ENCODE results near the gene POC1A. TPM values are rescaled to one million over a fixed set of nuclear protein-coding genes. Genes with fewer than 3 reads are reported as not detected.

The POC1A gene
- total and polyA plus RNA-seq, 9 of the 15 experiments (the other 6 are each of a cell fraction or from before 2014, with no cell fraction given) = 7.2 to 17.5 (median 12.1) TPM

DNA sequence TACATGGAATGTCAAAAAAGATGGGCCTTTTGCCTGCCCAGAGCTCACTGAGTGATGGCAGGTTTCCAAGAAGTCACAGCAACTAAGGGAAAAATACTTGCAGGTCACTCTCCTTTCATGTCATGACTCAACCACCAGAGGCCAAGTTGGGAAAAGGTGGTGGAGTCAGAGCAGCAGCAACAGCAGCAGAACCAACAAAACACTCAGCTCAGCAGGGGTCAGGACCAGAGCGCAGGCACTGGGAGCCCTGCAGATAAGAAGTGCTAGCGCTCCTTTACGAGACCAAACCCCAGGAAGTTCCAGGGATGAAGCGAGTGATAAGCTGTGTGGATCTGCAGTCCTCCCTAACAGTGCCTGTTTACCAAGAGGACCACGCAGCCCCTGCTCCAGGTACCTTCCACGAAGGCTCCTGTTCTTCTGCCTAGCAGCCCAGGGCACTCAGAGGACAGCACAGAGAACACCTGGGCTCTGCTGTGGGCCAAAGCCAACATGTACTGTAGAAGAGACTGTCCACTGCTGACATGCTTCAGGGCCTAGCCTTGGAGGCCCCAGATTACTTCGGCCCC is 26.0 kb downstream of the POC1A start (continued):
- TF ChIP-seq, protein P1, sequence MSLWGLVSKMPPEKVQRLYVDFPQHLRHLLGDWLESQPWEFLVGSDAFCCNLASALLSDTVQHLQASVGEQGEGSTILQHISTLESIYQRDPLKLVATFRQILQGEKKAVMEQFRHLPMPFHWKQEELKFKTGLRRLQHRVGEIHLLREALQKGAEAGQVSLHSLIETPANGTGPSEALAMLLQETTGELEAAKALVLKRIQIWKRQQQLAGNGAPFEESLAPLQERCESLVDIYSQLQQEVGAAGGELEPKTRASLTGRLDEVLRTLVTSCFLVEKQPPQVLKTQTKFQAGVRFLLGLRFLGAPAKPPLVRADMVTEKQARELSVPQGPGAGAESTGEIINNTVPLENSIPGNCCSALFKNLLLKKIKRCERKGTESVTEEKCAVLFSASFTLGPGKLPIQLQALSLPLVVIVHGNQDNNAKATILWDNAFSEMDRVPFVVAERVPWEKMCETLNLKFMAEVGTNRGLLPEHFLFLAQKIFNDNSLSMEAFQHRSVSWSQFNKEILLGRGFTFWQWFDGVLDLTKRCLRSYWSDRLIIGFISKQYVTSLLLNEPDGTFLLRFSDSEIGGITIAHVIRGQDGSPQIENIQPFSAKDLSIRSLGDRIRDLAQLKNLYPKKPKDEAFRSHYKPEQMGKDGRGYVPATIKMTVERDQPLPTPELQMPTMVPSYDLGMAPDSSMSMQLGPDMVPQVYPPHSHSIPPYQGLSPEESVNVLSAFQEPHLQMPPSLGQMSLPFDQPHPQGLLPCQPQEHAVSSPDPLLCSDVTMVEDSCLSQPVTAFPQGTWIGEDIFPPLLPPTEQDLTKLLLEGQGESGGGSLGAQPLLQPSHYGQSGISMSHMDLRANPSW (CRISPR knock-in tag; IDR thresholded peaks at IDR 0.05) = no peak
- TF ChIP-seq RBM34 (IDR thresholded peaks at IDR 0.05; ENCODE audit: borderline replicate concordance, insufficient read depth, low read length) = no peak
- TF ChIP-seq PRMT5 (CRISPR knock-in tag; IDR thresholded peaks at IDR 0.05) = no peak
- TF ChIP-seq, protein P2, sequence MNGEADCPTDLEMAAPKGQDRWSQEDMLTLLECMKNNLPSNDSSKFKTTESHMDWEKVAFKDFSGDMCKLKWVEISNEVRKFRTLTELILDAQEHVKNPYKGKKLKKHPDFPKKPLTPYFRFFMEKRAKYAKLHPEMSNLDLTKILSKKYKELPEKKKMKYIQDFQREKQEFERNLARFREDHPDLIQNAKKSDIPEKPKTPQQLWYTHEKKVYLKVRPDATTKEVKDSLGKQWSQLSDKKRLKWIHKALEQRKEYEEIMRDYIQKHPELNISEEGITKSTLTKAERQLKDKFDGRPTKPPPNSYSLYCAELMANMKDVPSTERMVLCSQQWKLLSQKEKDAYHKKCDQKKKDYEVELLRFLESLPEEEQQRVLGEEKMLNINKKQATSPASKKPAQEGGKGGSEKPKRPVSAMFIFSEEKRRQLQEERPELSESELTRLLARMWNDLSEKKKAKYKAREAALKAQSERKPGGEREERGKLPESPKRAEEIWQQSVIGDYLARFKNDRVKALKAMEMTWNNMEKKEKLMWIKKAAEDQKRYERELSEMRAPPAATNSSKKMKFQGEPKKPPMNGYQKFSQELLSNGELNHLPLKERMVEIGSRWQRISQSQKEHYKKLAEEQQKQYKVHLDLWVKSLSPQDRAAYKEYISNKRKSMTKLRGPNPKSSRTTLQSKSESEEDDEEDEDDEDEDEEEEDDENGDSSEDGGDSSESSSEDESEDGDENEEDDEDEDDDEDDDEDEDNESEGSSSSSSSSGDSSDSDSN (IDR thresholded peaks at IDR 0.05; ENCODE audit: borderline replicate concordance in 1 of 2, low read depth in 2 of 2, low read length in 2 of 2) = peak in 1 of 2 experiments; percentile 63; a peak in 1 of 4 replicates
- no peak for TF ChIP-seq HLTF (IDR thresholded peaks at IDR 0.05)
- TF ChIP-seq ZBTB1 (CRISPR knock-in tag; IDR thresholded peaks at IDR 0.05; ENCODE audit: borderline replicate concordance, low read depth) = no peak
- TF ChIP-seq ATF7 (IDR thresholded peaks at IDR 0.05) = 0 out of 2 replicates have a peak, but pooled peaks have one; percentile 46
- TF ChIP-seq, protein P3, sequence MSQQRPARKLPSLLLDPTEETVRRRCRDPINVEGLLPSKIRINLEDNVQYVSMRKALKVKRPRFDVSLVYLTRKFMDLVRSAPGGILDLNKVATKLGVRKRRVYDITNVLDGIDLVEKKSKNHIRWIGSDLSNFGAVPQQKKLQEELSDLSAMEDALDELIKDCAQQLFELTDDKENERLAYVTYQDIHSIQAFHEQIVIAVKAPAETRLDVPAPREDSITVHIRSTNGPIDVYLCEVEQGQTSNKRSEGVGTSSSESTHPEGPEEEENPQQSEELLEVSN (IDR thresholded peaks at IDR 0.05; ENCODE audit: borderline replicate concordance in 1 of 2, extremely low read depth in 1 of 2, insufficient read depth in 1 of 2, insufficient read length in 1 of 2, low read depth in 1 of 2, low read length in 1 of 2, poor library complexity in 1 of 2, severe bottlenecking in 1 of 2) = peak in 1 of 2 experiments; percentile 15
- 0 out of 2 replicates have a peak, but pooled peaks have one; percentile 31 for TF ChIP-seq TRIM28 (IDR thresholded peaks at IDR 0.05)
- no peak for TF ChIP-seq FIP1L1 (IDR thresholded peaks at IDR 0.05; ENCODE audit: low read depth, low read length, poor library complexity, severe bottlenecking)
- no peak for TF ChIP-seq NFRKB (IDR thresholded peaks at IDR 0.05; ENCODE audit: low read depth)
- TF ChIP-seq, protein P4, sequence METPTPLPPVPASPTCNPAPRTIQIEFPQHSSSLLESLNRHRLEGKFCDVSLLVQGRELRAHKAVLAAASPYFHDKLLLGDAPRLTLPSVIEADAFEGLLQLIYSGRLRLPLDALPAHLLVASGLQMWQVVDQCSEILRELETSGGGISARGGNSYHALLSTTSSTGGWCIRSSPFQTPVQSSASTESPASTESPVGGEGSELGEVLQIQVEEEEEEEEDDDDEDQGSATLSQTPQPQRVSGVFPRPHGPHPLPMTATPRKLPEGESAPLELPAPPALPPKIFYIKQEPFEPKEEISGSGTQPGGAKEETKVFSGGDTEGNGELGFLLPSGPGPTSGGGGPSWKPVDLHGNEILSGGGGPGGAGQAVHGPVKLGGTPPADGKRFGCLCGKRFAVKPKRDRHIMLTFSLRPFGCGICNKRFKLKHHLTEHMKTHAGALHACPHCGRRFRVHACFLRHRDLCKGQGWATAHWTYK (CRISPR knock-in tag; IDR thresholded peaks at IDR 0.05) = 0 out of 2 replicates have a peak, but pooled peaks have one; percentile 49
- TF ChIP-seq TEAD4 (IDR thresholded peaks at IDR 0.05; ENCODE audit: low read length) = peak; percentile 54; the same call in 1 of the 2 replicates
- no peak for TF ChIP-seq TEAD4 (CRISPR knock-in tag; IDR thresholded peaks at IDR 0.05; ENCODE audit: borderline replicate concordance)
- TF ChIP-seq, protein P5, sequence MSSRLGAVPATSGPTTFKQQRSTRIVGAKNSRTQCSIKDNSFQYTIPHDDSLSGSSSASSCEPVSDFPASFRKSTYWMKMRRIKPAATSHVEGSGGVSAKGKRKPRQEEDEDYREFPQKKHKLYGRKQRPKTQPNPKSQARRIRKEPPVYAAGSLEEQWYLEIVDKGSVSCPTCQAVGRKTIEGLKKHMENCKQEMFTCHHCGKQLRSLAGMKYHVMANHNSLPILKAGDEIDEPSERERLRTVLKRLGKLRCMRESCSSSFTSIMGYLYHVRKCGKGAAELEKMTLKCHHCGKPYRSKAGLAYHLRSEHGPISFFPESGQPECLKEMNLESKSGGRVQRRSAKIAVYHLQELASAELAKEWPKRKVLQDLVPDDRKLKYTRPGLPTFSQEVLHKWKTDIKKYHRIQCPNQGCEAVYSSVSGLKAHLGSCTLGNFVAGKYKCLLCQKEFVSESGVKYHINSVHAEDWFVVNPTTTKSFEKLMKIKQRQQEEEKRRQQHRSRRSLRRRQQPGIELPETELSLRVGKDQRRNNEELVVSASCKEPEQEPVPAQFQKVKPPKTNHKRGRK (tag; IDR thresholded peaks at IDR 0.05) = no peak

Measured in K562 (cell line).